HS-5 (cell line): ENCODE results near the gene CASKIN1.

Experiments used
- DNase-seq: peaks from one replicate; pipeline ENCODE4 v3.0.0-alpha.2; 2012; ENCODE audit warnings: low read depth

CASKIN1 gene

GRCh38 chr16:2176047-2176446, 20.4 kb downstream of the CASKIN1 start:
- no peak for DNase-seq

- no peak for DNase-seq
These were observed 21.0 kb downstream of the CASKIN1 start for GRCh38 chr16:2175454-2175853.

DNA sequence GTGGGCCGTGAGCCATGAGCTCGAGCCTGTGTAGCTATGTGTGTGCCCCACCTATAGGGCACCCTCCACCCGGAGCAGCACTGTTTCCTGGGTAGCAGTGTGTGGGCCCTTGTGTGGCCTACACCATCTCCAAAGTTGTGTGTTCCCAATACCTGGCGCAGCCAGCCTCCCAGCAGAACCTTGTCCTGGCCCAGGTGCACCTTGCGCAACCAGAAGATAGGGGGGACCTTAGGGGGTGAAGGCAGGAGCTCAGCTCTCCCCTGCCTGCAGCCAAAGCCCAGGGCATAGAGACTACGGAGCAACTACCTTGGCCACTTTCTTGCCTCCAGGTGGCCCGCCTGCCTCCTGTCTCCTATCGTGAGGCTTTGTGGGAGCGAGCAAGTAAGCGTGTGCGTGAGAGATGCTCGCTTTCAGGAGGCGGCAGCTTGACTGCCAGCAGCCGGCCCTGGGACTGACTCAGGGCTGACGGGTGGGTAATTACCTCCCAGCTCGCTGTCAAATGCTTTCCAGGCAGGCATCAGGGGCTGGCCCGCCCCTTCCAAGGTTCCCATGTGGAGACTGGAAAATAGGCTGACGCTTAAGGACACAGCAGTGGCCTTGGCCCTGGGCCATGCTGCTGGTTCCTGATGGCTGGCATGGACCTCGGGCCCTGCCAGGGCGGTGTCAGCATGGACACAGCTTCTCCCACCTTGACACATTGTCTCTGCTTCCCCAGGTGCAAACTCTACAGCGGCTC, 21.8 kb downstream of the CASKIN1 start:
- no peak for DNase-seq

DNA sequence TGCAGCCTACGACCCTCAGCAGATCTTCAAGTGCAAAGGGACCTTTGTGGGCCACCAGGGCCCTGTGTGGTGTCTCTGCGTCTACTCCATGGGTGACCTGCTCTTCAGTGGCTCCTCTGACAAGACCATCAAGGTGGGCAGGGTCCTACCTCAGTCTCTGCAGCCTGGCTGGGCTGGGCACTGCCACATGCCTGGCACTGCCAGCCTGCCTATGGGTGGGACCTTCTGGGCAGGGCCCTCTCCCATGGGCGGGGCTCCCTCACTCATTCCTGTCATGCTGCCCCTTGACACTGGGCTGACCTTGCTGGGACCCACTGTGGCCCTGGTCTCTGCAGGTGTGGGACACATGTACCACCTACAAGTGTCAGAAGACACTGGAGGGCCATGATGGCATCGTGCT, 22.5 kb downstream of the CASKIN1 start:
- no peak for DNase-seq

GRCh38 chr16:2173366-2173765, 23.0 kb downstream of the CASKIN1 start:
- DNase-seq, result no peak

DNA sequence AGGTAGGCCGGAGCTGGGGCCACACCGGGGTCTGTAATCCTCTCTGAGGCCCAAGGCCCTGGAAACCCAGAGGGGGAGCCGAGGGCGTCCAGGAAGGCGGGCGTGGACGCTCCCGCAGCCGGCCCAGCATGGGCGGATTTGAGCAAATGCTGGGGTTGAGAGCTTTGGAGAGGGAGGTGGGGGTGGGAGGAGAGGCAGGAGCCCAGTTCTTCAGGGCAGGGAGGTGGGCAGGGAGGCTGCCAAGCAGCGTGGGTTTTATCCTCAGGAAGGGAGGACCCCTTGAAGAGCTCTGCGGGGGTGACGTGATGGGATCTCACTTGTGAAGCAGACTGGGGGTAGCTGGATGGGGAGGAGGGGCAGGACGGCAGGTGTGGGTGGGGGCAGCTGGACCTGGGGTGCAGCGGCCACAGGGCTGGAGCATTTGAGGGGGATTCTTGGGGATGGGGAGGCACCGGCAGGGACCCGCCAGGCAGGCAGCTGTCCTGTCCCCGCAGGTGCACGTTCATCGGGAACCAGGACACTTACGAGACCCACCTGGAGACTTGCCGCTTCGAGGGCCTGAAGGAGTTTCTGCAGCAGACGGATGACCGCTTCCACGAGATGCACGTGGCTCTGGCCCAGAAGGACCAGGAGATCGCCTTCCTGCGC, 23.6 kb downstream of the CASKIN1 start:
- no peak for DNase-seq

DNA sequence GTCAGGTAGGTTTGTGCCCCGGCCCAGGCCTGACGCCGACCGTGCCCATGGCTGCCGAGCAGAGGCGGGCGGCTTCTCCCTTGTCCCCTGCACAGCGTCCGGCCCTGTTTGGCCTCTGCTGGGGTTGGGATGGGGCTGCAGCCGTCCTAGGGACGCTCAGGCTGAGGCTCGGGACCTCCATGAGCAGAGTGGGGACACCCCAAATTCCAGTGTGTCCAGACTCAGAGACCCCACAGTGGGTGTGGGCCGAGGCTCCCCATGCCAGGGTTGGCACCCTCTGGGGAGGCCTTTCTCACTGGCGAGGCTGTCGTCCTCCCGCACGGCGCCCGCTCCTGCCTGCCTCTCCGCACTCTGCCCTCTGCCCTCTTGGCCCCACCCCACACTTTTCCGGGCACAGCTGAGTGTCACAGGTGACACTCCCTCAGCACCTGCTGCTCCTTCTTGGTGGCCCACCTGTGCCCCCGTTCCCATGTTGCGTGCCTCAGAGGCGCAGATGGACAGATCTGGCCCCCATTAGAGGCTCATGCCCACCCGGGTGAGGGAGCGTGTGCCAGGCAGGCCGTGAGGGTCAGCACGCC, 24.7 kb downstream of the CASKIN1 start:
- no peak for DNase-seq

DNA sequence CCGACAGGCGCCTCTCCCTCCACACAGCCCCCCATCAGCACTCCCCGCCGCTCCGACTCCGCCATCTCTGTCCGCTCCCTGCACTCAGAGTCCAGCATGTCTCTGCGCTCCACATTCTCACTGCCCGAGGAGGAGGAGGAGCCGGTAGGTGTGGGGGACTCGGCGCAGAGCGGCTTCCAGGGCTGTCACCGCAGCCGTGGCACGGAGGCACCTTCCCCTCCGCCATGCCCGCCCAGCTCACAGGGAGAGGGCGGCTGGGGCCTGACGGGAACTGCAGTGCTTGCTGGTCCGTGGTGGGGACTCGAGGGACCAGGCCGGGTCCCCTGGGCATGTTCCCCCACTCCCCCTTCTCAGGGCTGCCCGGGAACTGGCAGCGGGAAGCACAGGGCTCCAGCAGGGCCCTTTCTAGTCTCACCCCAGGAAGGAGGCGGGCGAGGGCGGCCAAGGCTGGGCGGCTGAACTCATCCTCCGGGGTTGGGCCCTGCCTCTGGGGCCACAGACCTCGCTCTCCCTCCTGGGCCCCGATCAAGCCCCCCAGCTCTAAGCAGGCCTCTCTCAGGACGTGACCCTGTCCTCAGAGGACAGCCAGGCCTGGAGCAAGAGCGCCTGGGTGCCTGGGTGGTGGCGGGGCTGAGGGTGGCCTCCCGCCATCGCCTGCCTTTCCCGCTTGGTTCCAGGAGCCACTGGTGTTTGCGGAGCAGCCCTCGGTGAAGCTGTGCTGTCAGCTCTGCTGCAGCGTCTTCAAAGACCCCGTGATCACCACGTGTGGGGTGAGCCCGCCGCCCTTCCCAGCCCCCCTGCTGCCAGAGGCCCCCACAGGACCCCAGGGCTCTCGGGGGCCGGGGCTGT, 25.6 kb downstream of the CASKIN1 start:
- no peak for DNase-seq

- DNase-seq, result no peak
These were observed 26.3 kb downstream of the CASKIN1 start for GRCh38 chr16:2170080-2170479.

- no peak for DNase-seq
These were observed 29.3 kb downstream of the CASKIN1 start for GRCh38 chr16:2167068-2167638.

GRCh38 chr16:2166263-2167067, 29.9 kb downstream of the CASKIN1 start:
- DNase-seq, result no peak

- no peak for DNase-seq
These were observed 30.5 kb downstream of the CASKIN1 start for GRCh38 chr16:2165861-2166260.

DNA sequence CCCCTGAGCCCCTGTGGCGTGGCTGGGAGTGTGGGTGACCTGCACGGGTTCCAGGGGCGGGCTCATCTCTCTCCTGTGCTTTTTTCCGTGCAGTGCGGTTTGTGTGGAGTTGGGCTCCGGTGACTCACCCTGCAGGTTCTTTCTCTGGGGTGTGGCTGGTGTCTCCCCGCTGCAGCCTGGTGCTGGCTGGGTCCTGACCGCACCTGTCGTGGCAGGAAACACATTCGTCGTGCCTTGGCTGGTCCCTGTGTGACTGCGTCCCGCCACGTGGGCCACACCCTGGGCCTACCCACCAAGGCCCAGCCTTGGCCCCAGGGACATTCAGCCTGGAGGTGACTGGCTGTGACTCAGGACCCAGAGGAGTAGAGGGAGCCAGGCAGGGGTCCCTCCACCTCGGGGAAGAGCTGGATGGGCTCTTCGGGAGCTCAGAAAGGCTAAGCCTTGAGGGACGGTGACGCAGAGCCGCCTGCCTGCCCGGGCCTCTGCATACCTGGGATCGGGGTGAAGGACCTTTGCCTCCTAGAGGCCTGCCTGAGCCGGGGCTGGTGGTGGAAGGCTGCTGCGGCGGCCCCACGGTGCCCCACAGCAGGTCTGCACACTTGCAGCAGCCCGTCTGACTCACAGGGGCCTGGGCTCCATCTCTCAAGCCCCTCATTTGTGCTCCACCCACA, 33.1 kb downstream of the CASKIN1 start:
- no peak for DNase-seq

- DNase-seq, result no peak
These were observed 33.7 kb downstream of the CASKIN1 start for GRCh38 chr16:2162676-2163118.

GRCh38 chr16:2161911-2162310, 34.5 kb downstream of the CASKIN1 start:
- no peak for DNase-seq

DNA sequence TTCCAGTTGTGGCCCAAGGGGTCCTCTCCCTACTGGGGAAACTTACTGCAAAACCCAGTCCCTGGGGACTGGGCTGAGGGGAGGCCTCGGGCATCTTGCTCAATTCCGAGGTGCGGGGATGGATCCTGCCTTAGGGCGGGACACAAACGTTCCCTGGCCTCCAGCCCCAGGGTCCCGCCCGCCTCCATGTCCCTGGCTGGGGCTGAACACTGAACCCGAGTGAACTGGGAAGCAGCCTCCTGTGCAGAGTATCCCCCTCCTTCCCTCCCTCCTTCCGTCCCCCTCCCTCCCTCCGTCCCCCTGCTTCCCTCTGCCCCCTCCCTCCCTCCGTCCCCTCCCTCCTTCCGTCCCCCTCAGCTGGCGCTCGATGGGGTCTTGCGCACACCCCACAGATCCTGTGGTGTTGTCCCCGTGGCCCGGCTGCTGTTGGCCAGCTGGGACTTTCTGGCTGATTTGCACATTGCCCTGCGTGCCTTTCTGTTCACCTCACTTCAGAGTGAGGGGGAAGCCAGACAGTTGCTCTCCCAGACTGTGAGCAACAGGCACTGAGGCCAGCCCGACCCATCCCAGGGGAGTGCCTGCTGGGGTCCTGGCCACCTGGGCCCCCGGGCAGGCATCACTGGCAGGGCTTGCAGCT, 35.4 kb downstream of the CASKIN1 start:
- no peak for DNase-seq

GRCh38 chr16:2159175-2159838, 37.1 kb downstream of the CASKIN1 start:
- DNase-seq, result no peak

GRCh38 chr16:2158262-2158638, 38.2 kb downstream of the CASKIN1 start:
- no peak for DNase-seq

DNA sequence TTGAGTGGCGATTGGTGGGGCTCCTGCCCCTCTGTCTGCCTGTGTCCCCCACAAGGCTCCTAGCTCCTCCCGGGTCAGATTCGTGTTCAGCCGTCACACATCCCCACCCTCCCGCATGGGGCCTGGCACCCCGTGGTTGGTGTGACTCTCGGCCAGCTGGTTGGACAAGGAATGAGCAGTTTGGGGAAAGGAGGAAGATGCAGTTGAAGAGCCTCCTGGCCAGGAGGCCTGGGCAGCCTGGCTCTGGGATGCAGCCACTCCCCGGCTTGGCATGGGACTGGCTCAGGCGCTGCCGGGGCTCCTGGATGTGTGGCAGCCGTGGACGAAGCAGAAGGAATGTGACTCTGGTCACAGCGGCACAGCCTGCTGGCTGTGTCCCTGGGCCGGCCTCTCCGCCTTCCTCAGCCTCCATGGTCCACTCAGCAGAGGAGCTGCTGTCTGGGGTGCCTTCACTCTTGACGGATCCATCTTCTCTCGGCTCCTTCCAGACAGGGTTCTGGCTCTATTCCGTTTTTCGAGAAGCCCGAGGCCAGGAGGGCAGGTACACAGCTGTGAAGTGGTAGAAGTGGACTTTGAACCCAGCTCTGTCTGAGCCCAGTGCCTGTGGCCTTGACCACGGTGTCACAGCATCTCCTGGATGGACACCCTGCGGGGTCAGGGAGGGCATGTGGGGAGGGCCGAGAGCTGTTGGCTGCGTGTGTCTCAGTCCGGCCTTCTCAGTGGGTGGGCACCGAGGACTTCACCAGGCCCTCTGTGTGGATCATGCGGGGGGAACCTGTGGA, 38.7 kb downstream of the CASKIN1 start:
- no peak for DNase-seq
